GM12801 (cell line): ENCODE data around the gene KRT13.

Experiments
- TF ChIP-seq, protein P1 (sequence below): IDR thresholded peaks from one replicate; pipeline ENCODE4 v1.5.1; 2011; ENCODE audit warnings: control low read depth; ENCODE audit not compliant: insufficient read length; ENCODE audit errors: extremely low read depth

Gene KRT13

DNA sequence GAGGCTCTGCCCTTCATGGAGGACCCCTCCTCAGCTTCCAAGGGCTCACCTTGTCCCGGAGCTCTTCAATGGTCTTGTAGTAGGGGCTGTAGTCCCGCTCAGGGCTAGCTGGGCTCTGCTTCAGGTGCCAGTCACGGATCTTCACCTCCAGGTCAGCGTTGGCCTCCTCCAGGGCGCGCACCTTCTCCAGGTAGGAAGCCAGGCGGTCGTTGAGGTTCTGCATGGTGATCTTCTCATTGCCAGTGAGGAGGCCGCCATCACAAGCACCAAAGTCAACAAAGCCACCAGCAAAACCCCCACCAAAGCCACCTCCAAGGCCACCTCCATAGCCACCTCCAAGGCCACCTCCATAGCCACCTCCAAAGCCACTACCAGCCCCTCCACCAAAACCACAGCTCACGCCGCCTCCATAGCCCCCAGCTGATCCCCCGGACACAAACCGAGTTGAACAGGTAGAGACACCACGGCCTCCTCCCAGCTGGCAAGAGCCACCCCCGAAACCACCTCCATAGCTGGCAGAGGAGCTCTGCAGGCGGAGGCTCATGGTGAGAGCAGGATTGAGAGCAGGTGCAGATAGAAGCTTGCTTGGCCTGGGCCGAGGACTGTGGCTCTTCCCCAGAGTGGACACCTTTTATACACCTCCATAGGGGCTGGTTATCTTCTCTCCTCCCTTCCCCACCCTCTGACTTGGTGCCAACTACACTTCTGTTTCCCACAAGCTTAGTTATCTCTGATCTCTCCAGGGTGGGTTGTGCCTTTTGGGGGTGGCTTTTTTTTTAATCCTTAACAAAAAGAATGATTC is at the start of gene KRT13:
TSS of gene KRT13 (minus strand) at position 606 of the 802 bp plus-strand sequence. CDS start at position 544, 62 bp downstream.
- TF ChIP-seq, protein P1, sequence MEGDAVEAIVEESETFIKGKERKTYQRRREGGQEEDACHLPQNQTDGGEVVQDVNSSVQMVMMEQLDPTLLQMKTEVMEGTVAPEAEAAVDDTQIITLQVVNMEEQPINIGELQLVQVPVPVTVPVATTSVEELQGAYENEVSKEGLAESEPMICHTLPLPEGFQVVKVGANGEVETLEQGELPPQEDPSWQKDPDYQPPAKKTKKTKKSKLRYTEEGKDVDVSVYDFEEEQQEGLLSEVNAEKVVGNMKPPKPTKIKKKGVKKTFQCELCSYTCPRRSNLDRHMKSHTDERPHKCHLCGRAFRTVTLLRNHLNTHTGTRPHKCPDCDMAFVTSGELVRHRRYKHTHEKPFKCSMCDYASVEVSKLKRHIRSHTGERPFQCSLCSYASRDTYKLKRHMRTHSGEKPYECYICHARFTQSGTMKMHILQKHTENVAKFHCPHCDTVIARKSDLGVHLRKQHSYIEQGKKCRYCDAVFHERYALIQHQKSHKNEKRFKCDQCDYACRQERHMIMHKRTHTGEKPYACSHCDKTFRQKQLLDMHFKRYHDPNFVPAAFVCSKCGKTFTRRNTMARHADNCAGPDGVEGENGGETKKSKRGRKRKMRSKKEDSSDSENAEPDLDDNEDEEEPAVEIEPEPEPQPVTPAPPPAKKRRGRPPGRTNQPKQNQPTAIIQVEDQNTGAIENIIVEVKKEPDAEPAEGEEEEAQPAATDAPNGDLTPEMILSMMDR: no peak

DNA sequence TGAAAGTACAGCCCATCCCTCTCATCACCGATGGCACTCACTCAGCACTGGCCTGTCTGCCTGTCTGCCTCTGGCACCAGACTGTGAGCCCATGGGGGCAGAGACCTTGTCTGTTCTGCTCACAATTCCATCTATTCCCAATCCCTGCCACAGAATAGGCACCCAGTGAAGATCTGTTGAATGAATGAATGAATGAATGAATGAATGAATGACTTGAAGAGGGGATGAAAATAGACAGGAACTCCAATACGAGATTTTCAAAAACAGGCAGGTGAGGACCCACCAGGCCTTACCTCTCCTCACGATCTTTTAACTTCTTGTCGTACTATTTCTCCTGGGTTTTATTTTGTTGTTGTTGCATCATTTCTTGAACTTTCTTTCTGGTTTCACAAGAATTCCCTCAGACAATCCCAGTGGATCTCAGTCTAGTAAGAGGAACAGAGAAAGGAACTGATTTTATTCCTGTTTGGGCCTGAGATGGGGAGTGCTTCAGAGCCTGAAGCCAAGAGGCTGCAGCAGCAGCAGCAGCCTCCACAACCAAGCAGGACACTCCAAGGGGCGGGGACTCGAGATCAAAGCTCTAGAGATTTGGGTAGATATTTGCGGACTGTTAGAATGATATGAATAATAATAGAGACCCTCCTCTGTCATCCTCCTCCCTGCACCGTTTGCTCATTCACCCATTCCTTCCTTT is 48.7 kb upstream of the KRT13 start:
- TF ChIP-seq, protein P1: no peak

DNA sequence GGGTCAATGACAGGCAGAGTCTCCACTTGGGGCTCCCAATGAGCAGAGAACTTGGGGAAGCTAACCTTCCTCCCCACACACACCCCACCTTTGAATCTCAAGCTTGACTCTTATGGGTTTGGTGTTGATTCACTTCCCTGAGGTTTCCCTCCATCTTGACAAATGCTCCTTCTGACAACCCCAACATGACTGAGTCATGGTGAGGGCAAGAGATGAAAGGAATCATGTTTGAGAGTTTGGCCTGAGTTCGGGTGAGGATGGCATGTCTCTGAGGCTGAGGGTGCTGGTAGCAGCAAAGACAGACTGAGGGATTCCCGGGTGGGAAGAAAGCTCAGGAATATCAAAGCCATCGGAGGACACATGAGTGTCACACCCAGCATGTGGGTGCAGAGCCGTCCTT is 47.8 kb upstream of the KRT13 start:
- TF ChIP-seq, protein P1: no peak

DNA sequence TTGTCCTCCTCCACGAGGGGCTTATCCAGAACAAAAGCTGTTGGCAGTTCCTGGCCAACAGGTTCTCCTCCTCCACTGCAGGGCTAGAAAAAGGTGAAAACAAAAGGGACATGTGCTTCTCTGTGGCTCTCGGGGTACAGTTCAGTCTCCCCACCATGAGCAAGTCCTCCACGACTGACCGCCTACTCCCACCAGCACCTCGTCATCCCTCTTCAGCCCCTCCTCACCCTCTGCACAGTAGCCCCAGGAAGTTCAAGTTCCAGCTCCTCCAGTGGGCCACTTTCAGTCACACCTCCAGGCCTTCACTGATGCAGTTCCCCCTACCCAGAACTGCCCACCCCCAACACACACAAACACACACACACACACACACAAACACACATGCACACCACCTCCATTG is 47.0 kb upstream of the KRT13 start:
- TF ChIP-seq, protein P1: no peak

DNA sequence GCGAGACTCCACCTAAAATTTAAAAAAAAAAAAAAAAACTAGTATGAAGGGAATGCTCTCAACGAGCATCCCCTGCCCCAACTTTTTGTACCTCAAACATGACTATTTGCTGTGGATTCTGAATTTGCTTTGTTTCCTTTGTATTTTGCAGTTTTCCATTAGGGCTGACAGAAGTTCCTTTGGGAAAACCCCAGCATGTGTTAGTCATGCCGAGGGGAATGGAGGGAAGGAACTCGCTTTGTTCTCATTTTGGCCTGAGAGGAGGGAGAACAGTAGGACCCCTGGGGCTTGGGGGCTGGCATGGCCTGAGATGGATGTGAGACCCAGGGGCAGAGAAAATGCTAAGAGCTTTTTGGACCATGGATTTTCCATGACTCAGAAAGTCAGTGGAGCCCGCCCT is 46.0 kb upstream of the KRT13 start:
- TF ChIP-seq, protein P1: no peak

DNA sequence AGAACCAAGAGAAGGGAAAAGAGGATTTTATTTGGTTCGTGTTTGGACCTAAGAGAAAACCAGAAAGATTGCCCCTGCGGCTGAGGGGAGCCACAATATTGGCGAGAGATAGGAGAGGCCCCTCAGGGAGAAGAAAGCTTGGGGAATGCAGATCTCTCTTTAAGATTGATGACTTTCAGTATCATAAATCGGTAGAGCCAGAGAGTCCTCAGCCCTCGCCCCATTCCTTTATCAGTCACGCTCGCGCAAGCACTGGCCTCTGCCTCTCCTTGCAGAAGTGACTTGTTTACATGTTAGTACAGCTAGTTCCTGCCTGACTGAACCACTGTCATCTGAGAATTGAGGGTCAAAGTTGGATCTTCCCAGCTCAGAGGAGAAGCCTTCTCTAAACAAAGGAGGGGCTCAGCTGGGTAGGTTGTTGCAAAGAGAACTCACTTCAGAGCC is 44.2 kb upstream of the KRT13 start:
- TF ChIP-seq, protein P1: no peak

DNA sequence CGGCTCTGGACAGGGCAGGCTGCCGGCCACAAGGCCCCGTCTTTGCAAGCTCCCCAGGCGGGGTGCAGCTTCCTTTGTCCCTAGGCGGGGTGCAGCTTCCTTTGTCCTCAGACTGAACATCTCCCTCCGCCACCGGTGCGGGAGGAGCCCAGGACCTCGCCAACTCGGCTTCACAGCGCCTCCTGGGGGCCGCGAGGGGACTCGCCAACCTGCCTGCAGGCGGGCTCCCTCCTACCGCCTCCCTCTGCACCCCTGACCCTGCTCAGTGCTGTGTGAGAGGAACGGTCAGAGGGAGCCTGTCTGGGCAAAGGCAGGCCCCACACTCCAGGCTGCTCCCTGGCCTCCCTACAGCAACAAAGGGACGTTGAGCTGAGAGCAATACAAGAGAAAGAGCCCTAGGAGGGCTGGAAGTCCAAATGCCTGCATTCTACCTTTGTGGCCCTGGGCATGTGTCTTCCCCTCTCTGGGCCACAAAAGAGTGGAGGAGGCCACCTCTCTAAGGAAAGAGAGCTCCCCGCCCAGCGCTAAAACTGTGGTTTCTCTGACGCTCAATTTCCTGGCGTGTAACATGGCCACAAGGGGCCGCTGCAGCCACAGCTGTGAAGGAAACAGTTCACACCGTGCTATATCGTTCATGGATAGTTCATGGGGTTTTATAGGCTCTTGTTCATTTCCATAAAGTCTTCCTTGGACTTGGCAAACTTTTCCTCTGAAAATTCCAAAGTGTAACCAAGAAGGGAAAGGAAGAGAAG is 43.6 kb upstream of the KRT13 start:
- TF ChIP-seq, protein P1: peak; percentile 38
